Suppressor macrophage treated with lipopolysaccharide for 4 hours (primary cell): ENCODE data around the gene TP53TG3D.
"Not testable (repeated sequence)": the region's sequence is repeated elsewhere in the genome, so short reads cannot be mapped to it uniquely, and the experiment has no call there.

Experiments
- DNase-seq: peaks from one replicate; pipeline ENCODE4 v3.0.0-alpha.2; 2020

Gene TP53TG3D

GRCh38 chr16:32252986-32253385 is at the start of gene TP53TG3D:
Gene TP53TG3D (plus strand): TSS chr16:32253286. CDS start chr16:32253354, 68 bp downstream.
- not testable (repeated sequence) for DNase-seq

GRCh38 chr16:32253507-32253906 is 421 bp downstream of the TP53TG3D start:
- not testable (repeated sequence) for DNase-seq

GRCh38 chr16:32261526-32261925 is 8.4 kb downstream of the TP53TG3D start:
- DNase-seq: not testable (repeated sequence)

DNA sequence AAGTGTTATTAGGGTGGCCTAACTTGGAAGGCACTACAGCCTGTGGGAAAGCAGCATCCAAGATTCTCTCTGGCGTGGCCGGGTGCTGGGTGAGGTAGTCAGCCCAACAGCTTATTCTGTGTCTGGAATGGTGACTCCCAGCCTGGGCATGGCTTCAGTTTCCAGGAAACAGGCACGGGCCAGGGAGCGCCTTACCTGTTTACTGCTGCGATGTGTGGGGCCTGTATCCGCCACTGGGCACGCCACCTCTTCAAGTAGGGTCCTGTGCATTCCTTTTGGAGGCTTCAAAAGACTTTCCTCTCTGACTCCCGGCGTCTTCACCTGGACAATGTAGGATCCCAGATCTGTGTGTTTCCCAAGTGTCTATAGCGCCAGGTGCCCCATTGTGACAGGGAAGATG is 10.5 kb downstream of the TP53TG3D start:
- not testable (repeated sequence) for DNase-seq

DNA sequence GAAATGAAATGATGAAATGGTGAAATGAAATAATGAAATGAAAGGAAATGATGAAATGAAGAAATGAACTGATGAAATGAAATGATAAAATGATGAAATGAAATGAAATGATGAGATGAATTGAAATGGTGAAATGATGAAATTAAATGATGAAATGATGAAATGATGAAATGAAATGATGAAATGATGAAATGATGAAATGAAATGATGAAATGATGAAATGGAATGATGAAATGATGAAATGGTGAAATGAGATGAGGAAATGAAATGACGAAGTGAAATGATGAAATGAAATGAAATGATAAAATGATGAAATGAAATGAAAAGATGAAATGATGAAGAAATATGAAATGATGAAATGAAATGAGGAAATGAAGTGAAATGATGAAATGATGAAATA is 28.8 kb downstream of the TP53TG3D start:
- not testable (repeated sequence) for DNase-seq

DNA sequence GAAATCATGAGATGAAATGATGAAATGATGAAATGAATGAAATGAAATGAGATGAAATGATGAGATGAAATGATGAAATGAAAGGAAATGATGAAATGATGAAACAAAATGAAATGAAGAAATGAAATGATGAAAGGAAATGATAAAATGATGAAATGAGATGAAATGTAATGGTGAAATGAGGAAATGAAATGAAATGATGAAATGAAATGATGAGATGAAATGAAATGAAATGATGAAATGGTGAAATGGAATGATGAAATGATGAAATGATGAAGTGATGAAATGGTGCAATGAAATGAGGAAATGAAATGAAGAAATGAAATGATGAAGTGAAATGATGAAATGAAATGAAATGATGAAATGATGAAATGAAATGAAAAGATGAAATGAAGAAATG is 29.9 kb downstream of the TP53TG3D start:
- not testable (repeated sequence) for DNase-seq

DNA sequence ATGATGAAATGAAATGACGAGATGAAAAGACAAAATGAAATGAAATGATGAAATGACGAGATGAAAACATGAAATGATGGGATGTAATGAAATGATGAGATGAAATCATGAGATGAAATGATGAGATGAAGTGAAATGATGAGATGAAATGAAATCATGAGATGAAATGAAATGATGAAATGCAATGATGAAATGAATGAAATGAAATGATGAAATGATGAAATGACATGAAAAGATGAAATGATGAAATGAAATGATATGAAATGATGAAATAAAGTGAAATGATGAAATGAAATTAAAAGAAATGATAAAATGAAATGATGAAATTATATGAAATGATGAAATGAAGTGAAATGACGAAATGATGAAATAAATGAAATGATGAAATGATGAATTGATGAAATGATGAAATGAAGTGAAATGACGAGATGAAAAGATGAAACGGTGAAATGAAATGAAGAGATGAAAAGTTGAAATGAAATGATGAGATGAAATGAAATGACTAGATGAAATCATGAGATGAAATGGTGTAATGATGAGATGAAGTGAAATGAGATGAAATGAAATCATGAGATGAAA is 30.9 kb downstream of the TP53TG3D start:
- DNase-seq: not testable (repeated sequence)

DNA sequence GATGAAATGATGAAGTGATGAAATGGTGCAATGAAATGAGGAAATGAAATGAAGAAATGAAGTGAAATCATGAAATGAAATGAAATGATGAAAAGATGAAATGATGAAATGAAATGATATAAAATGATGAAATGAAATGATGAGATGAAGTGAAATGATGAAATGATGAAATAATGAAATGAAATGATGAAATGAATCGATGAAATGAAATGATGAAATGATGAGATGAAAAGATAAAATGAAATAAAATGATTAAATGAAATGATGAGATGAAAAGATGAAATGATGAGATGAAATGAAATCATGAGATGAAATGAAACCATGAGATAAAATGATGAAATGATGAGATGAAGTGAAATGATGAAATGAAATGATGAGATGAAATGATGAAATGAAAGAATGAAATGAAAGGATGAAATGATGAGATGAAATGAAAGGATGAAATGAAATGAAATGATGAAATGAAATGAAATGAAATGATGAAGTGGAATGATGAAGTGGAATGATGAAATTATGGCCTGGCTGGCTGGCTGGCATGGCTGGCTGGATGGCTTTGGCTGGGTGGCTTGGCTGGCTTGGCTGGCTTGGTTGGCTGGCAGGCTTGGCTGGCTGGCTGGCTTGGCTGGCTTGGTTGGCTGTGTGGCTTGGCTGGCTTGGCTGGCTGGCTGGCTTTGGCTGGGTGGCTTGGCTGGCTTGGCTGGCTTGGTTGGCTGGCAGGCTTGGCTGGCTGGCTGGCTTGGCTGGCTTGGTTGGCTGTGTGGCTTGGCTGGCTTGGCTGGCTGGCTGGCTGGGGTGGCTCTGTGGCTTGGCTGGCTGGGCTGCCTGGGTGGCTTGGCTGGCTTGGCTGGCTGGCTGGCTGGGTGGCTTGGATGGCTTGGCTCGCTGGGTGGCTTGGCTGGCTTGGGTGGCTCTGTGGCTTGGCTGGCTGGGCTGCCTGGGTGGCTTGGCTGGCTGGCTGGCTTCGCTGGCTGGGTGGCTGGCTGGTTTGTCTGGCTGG is 32.0 kb downstream of the TP53TG3D start:
- not testable (repeated sequence) for DNase-seq

GRCh38 chr16:32286193-32286592 is 33.1 kb downstream of the TP53TG3D start:
- DNase-seq: not testable (repeated sequence)

- not testable (repeated sequence) for DNase-seq
Measured at GRCh38 chr16:32287743-32288142, 34.7 kb downstream of the TP53TG3D start.

GRCh38 chr16:32289197-32289596 is 36.1 kb downstream of the TP53TG3D start:
- DNase-seq: not testable (repeated sequence)

- DNase-seq: not testable (repeated sequence)
Measured at GRCh38 chr16:32302776-32303175, 49.7 kb downstream of the TP53TG3D start.
